Endothelial cell of umbilical vein (primary cell): ENCODE results near the gene ZNF254. TPM values are rescaled to one million over a fixed set of nuclear protein-coding genes. Genes with fewer than 3 reads are reported as not detected.

Experiments
- BruUV-seq: library from RNA; stranded (reverse); fragments of 400-500 nt; replicated peaks from 2 replicates; lab custom pipeline; 2021; lab: Mats Ljungman, UMichigan
- CTCF ChIA-PET: fragments of 300-600, 350-600 bp; sonication (Branson Sonifier 250); formaldehyde crosslinking; loops from one replicate; lab custom pipeline; 2021; ENCODE audit warnings: antibody characterized with exemption, inconsistent platforms; lab: Charles Lee
- POLR2A ChIA-PET: fragments of 300-600, 350-600 bp; sonication (Branson Sonifier 250); formaldehyde crosslinking; loops from one replicate; lab custom pipeline; 2021; ENCODE audit warnings: antibody characterized with exemption, inconsistent platforms; lab: Charles Lee
- DNase-seq: peaks from one replicate; pipeline ENCODE4 v3.0.0-alpha.2; 2011; ENCODE audit warnings: low read depth, low spot score
- FAIRE-seq: peaks from 2 replicates; lab custom pipeline; 2011; peaks lifted over from hg19 to GRCh38; lab: Jason Lieb, UNC
- H2AFZ ChIP-seq: 2 replicates; pipeline ENCODE4 v1.6.0; 2012; ENCODE audit warnings: low read depth, low read length, control low read depth, inconsistent platforms
- H3K27ac ChIP-seq: 2 replicates; pipeline ENCODE4 v1.5.1; 2011; ENCODE audit warnings: low read depth, mild to moderate bottlenecking, control low read depth, low read length, moderate library complexity; ENCODE audit not compliant: insufficient read depth
- H3K27me3 ChIP-seq, 2 experiments: 2 replicates each; pipeline versions ENCODE4 v1.6.0 to v1.6.1; 2011; ENCODE audit warnings: low read length in 2 of 2, mixed read lengths in 1 of 2; ENCODE audit not compliant: control insufficient read depth in 2 of 2, insufficient read depth in 2 of 2
- H3K36me3 ChIP-seq, 2 experiments: 2 replicates in 1 of 2; 3 replicates in 1 of 2; pipeline ENCODE4 v1.5.1; 2011; ENCODE audit warnings: low read length in 2 of 2, mild to moderate bottlenecking in 1 of 2, moderate library complexity in 1 of 2; ENCODE audit not compliant: control insufficient read depth in 2 of 2, insufficient read depth in 2 of 2; ENCODE audit errors: extremely low read depth in 1 of 2
- H3K4me1 ChIP-seq: 3 replicates; pipeline ENCODE4 v1.5.1; 2011; ENCODE audit warnings: mild to moderate bottlenecking, low read length; ENCODE audit not compliant: control insufficient read depth, insufficient read depth; ENCODE audit errors: extremely low read depth
- H3K4me2 ChIP-seq: 2 replicates; pipeline ENCODE4 v1.6.1; 2011; ENCODE audit warnings: low read length, control low read depth, mixed read lengths; ENCODE audit not compliant: insufficient read depth
- H3K4me3 ChIP-seq, 3 experiments: fragments of 200-600 bp in 1 of 3; sonication (generic), shearing (Covaris generic) in 1 of 3; replicated peaks in 1 of 3; 2 replicates each; pipeline ENCODE4 v1.5.1; 2011 to 2016; ENCODE audit warnings: control low read depth in 3 of 3, low read length in 3 of 3, mild to moderate bottlenecking in 2 of 3, inconsistent platforms in 1 of 3, low read depth in 1 of 3, moderate library complexity in 1 of 3; ENCODE audit not compliant: insufficient read depth in 1 of 3
- H3K79me2 ChIP-seq: 2 replicates; pipeline ENCODE4 v1.6.0; 2012; ENCODE audit warnings: low read length, inconsistent platforms; ENCODE audit not compliant: control insufficient read depth, insufficient read depth
- H3K9ac ChIP-seq: replicated peaks from 2 replicates; pipeline ENCODE3; 2011; ENCODE audit warnings: low read length, control low read depth; ENCODE audit not compliant: insufficient read depth; ENCODE audit errors: extremely low read depth
- H3K9me1 ChIP-seq: replicated peaks from 3 replicates; pipeline ENCODE4 v1.6.0; 2011; ENCODE audit warnings: mild to moderate bottlenecking, low read length; ENCODE audit not compliant: control insufficient read depth, insufficient read depth; ENCODE audit errors: extremely low read depth
- H3K9me3 ChIP-seq: replicated peaks from 2 replicates; pipeline ENCODE4 v1.5.1; 2012; ENCODE audit warnings: low read length, inconsistent platforms; ENCODE audit not compliant: control insufficient read depth, insufficient read depth
- H4K20me1 ChIP-seq: replicated peaks from 2 replicates; pipeline ENCODE3; 2011; ENCODE audit warnings: mild to moderate bottlenecking, low read length; ENCODE audit not compliant: control insufficient read depth, insufficient read depth; ENCODE audit errors: extremely low read depth
- EZH2 ChIP-seq: IDR thresholded peaks from 2 replicates; pipeline ENCODE4 v1.6.1; 2012; ENCODE audit warnings: borderline replicate concordance, low read depth, mild to moderate bottlenecking, moderate library complexity, low read length, inconsistent platforms; ENCODE audit not compliant: severe bottlenecking
- FOS ChIP-seq: IDR thresholded peaks from 2 replicates; pipeline ENCODE4 v1.6.1; 2011; ENCODE audit warnings: mild to moderate bottlenecking, low read length, moderate library complexity, borderline replicate concordance; ENCODE audit not compliant: insufficient read depth
- GATA2 ChIP-seq: IDR thresholded peaks from 2 replicates; pipeline ENCODE4 v1.7.0; 2011; ENCODE audit warnings: low read depth, mild to moderate bottlenecking, moderate library complexity, mixed read lengths, low read length; ENCODE audit not compliant: insufficient read length, insufficient read depth
- JUN ChIP-seq: IDR thresholded peaks from 2 replicates; pipeline ENCODE4 v1.6.1; 2011; ENCODE audit warnings: borderline replicate concordance, low read depth; ENCODE audit not compliant: insufficient read length, insufficient read depth
- MYC ChIP-seq: IDR thresholded peaks from one replicate; pipeline ENCODE4 v1.6.1; 2011; ENCODE audit warnings: mild to moderate bottlenecking, low read depth, low read length
- POLR2A ChIP-seq: IDR thresholded peaks from 2 replicates; pipeline ENCODE4 v1.6.1; 2012; ENCODE audit warnings: low read depth, mild to moderate bottlenecking, control low read depth, low read length
- POLR2AphosphoS5 ChIP-seq: IDR thresholded peaks from 2 replicates; pipeline ENCODE4 v1.6.1; 2012; ENCODE audit warnings: low read depth, mild to moderate bottlenecking, control low read depth, low read length, moderate library complexity; ENCODE audit not compliant: insufficient read depth
- dilution Hi-C: fragments of 300-500 bp; cut with MboI; formaldehyde crosslinking; loops from one replicate; pipeline ENCODE4 v1.15.0; 2019; ENCODE audit warnings: low sequenced_read_pairs; ENCODE audit not compliant: extremely low pct_ligation_motif_present
- intact Hi-C: fragments of 100-400 bp; cut with micrococcal nuclease; formaldehyde crosslinking; loops from one replicate; pipeline ENCODE4 v1.10.0; 2022
- polyA plus RNA-seq, 4 experiments: library from polyadenylated mRNA; depleted of rRNA in 3 of 4; stranded (reverse) in 3 of 4; unstranded in 1 of 4; fragments of >200 nt; gene quantifications; 2 replicates each; pipeline versions ENCODE4 v1.2.1 to v1.2.3, GENCODE V29; 2011 to 2012; ENCODE audit warnings: missing spikeins in 1 of 4
- total RNA-seq: library from RNA; stranded (reverse); gene quantifications from 2 replicates; pipeline ENCODE4 v1.2.3, GENCODE V29; 2021
- TF ChIP-seq, protein P1 (sequence below), 2 donors: IDR thresholded peaks; 1 replicate in 1 of 2; 2 replicates in 1 of 2; pipeline ENCODE4 v1.5.1; 2011; ENCODE audit warnings: low read length in 2 of 2, mild to moderate bottlenecking in 2 of 2, moderate library complexity in 2 of 2, control low read depth in 1 of 2, inconsistent platforms in 1 of 2, low read depth in 1 of 2; ENCODE audit not compliant: insufficient read depth in 1 of 2; ENCODE audit errors: extremely low read depth in 1 of 2
- TF ChIP-seq, protein P2 (sequence below): IDR thresholded peaks from 2 replicates; pipeline ENCODE4 v1.6.1; 2011; ENCODE audit not compliant: insufficient read depth, insufficient read length

The ZNF254 gene
- total and polyA plus RNA-seq, 2 donors (not counting 3 experiments of a cell fraction or from before 2014, with no cell fraction given), result 4.9 to 16.0 TPM

DNA sequence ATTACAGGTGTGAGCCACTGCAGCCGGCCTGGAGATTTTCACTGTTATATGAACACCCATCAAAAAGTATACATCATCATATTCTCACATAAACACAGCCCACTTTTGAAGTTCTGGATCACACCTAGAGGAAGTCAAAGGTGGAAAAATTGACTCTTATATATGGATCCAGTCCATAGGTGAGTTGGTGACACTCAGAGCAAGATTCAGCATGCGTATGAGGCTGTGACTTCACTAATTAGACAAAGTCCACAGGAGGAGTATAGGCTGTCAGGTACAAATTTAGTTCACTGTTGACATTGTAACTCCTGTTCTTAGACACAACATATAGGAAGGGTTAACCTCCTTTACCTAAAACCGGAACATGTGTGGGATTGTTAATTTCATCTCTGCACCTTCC is 31.4 kb upstream of the ZNF254 start:
- H3K4me3 ChIP-seq, result no peak overlapping the region
- BruUV-seq, result no TSS peak
- H3K79me2 ChIP-seq, result no peaks in the 10 kb centered on the region
- H3K36me3 ChIP-seq, result peaks cover 7 to 45% of the 10 kb centered on the region in 2 experiments
- H3K9ac ChIP-seq, result no peak overlapping the region
- intact Hi-C loops, result no loop called here
- H4K20me1 ChIP-seq, result no peaks in the 10 kb centered on the region
- ChIA-PET POLR2A (no interaction called here), CTCF (no interaction called here)
- no peak overlapping the region for H3K27ac ChIP-seq
- no peaks in the 10 kb centered on the region for H3K27me3 ChIP-seq
- TF ChIP-seq MYC, result no peak
- TF ChIP-seq EZH2, result no peak
- TF ChIP-seq, protein P1, sequence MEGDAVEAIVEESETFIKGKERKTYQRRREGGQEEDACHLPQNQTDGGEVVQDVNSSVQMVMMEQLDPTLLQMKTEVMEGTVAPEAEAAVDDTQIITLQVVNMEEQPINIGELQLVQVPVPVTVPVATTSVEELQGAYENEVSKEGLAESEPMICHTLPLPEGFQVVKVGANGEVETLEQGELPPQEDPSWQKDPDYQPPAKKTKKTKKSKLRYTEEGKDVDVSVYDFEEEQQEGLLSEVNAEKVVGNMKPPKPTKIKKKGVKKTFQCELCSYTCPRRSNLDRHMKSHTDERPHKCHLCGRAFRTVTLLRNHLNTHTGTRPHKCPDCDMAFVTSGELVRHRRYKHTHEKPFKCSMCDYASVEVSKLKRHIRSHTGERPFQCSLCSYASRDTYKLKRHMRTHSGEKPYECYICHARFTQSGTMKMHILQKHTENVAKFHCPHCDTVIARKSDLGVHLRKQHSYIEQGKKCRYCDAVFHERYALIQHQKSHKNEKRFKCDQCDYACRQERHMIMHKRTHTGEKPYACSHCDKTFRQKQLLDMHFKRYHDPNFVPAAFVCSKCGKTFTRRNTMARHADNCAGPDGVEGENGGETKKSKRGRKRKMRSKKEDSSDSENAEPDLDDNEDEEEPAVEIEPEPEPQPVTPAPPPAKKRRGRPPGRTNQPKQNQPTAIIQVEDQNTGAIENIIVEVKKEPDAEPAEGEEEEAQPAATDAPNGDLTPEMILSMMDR (IDR thresholded peaks at IDR 0.05; ENCODE audit: extremely low read depth in 1 of 2, insufficient read depth in 1 of 2, low read depth in 1 of 2, low read length in 2 of 2), result no peak
- no peak for TF ChIP-seq FOS
- no peak for TF ChIP-seq JUN
- TF ChIP-seq, protein P2, sequence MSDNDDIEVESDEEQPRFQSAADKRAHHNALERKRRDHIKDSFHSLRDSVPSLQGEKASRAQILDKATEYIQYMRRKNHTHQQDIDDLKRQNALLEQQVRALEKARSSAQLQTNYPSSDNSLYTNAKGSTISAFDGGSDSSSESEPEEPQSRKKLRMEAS, result no peak
- TF ChIP-seq POLR2A, result no peak
- TF ChIP-seq GATA2, result no peak
- no peak for TF ChIP-seq POLR2AphosphoS5
- FAIRE-seq (no peak), DNase-seq (no peak)
- H3K4me2 ChIP-seq, result no peak overlapping the region
- H2AFZ ChIP-seq, result no peak overlapping the region
- H3K4me1 ChIP-seq, result no peaks in the 10 kb centered on the region
- no peaks in the 10 kb centered on the region for H3K9me3 ChIP-seq
- dilution Hi-C loops, result no loop called here
- no peaks in the 10 kb centered on the region for H3K9me1 ChIP-seq
